GM18909 (cell line): ENCODE data around the gene ITPA.
A peak's percentile ranks its signal among the peaks of the same experiment; 100 is the strongest.
"Not testable (repeated sequence)": the region's sequence is repeated elsewhere in the genome, so short reads cannot be mapped to it uniquely, and the experiment has no call there.

Experiments
- ATAC-seq: cut with Tn5 transposase; IDR thresholded peaks from one replicate; pipeline ENCODE4 v1.9.1; 2021; ENCODE audit warnings: mild to moderate bottlenecking; ENCODE audit not compliant: unreplicated experiment, poor library complexity

Gene ITPA

GRCh38 chr20:3172933-3173609, 36.2 kb upstream of the ITPA start, which contains the start of gene LZTS3:
Gene LZTS3, minus strand, starts transcription at chr20:3173549. Its CDS starts 6,386 bp downstream, at chr20:3167163.
- ATAC-seq, result peak; percentile 86

- ATAC-seq, result peak; percentile 23
These were observed 35.5 kb upstream of the ITPA start for GRCh38 chr20:3173610-3174441.

- no peak for ATAC-seq
These were observed 34.6 kb upstream of the ITPA start for GRCh38 chr20:3174442-3175261.

- ATAC-seq, result no peak
These were observed 34.0 kb upstream of the ITPA start for GRCh38 chr20:3175270-3175669.

- ATAC-seq, result no peak
These were observed 31.4 kb upstream of the ITPA start for GRCh38 chr20:3177746-3178485.

- ATAC-seq, result no peak
These were observed 29.0 kb upstream of the ITPA start for GRCh38 chr20:3180319-3180718.

GRCh38 chr20:3181270-3181669, 28.0 kb upstream of the ITPA start:
- no peak for ATAC-seq

GRCh38 chr20:3182429-3182828, 26.9 kb upstream of the ITPA start:
- ATAC-seq, result not testable (repeated sequence)

GRCh38 chr20:3183896-3184612, 25.2 kb upstream of the ITPA start:
- ATAC-seq, result no peak

GRCh38 chr20:3187861-3188260, 21.4 kb upstream of the ITPA start:
- ATAC-seq, result not testable (repeated sequence)

GRCh38 chr20:3188823-3189413, 20.4 kb upstream of the ITPA start:
- no peak for ATAC-seq

- no peak for ATAC-seq
These were observed 19.7 kb upstream of the ITPA start for GRCh38 chr20:3189561-3190131.

GRCh38 chr20:3190681-3191111, 18.6 kb upstream of the ITPA start:
- no peak for ATAC-seq

- no peak for ATAC-seq
These were observed 16.9 kb upstream of the ITPA start for GRCh38 chr20:3192226-3193015.

- no peak for ATAC-seq
These were observed 15.3 kb upstream of the ITPA start for GRCh38 chr20:3193806-3194616.

- no peak for ATAC-seq
These were observed 14.5 kb upstream of the ITPA start for GRCh38 chr20:3194617-3195280.
